Activated T-cell treated with anti-CD3 and anti-CD28 coated beads for 48 hours (primary cell): Measurements from ENCODE around the gene ZNF444.
"Not testable (repeated sequence)": the region's sequence is repeated elsewhere in the genome, so short reads cannot be mapped to it uniquely, and the experiment has no call there.

Source experiments
- DNase-seq: peaks from one replicate; pipeline ENCODE4 v3.0.0-alpha.2; 2020; ENCODE audit warnings: low read depth

The ZNF444 gene

GRCh38 chr19:56145698-56146097 is 4.6 kb downstream of the ZNF444 start:
- DNase-seq, result no peak

GRCh38 chr19:56146904-56147303 is 5.8 kb downstream of the ZNF444 start:
- DNase-seq, result no peak

- no peak for DNase-seq
Measured at GRCh38 chr19:56147307-56147706, 6.2 kb downstream of the ZNF444 start.

- no peak for DNase-seq
Measured at GRCh38 chr19:56148096-56148495, 7.0 kb downstream of the ZNF444 start.

GRCh38 chr19:56148955-56149655 is 8.0 kb downstream of the ZNF444 start:
- DNase-seq, result not testable (repeated sequence)

- no peak for DNase-seq
Measured at GRCh38 chr19:56149656-56150038, 8.6 kb downstream of the ZNF444 start.

- DNase-seq, result no peak
Measured at GRCh38 chr19:56150358-56150757, 9.3 kb downstream of the ZNF444 start.

- DNase-seq, result no peak
Measured at GRCh38 chr19:56152644-56153043, 11.6 kb downstream of the ZNF444 start.

- DNase-seq, result no peak
Measured at GRCh38 chr19:56153507-56153906, 12.4 kb downstream of the ZNF444 start.

- no peak for DNase-seq
Measured at GRCh38 chr19:56155124-56155687, 14.1 kb downstream of the ZNF444 start.

GRCh38 chr19:56156768-56157167 is 15.7 kb downstream of the ZNF444 start:
- DNase-seq, result no peak

- DNase-seq, result no peak
Measured at GRCh38 chr19:56158170-56158757, 17.2 kb downstream of the ZNF444 start.

GRCh38 chr19:56159009-56159559 is 18.0 kb downstream of the ZNF444 start:
- DNase-seq, result no peak

GRCh38 chr19:56159622-56160271 is 18.7 kb downstream of the ZNF444 start:
- DNase-seq, result no peak

GRCh38 chr19:56161534-56161933 is 20.4 kb downstream of the ZNF444 start:
- no peak for DNase-seq

GRCh38 chr19:56162258-56162657 is 21.2 kb downstream of the ZNF444 start:
- peak; percentile 8 for DNase-seq

- DNase-seq, result no peak
Measured at GRCh38 chr19:56163097-56163496, 22.0 kb downstream of the ZNF444 start.

GRCh38 chr19:56167064-56167578 is 26.0 kb downstream of the ZNF444 start:
- DNase-seq, result no peak

GRCh38 chr19:56170261-56170660 is 29.2 kb downstream of the ZNF444 start:
- DNase-seq, result no peak

- no peak for DNase-seq
Measured at GRCh38 chr19:56174086-56174485, 33.0 kb downstream of the ZNF444 start.

GRCh38 chr19:56174550-56174949 is 33.5 kb downstream of the ZNF444 start:
- no peak for DNase-seq

- DNase-seq, result not testable (repeated sequence)
Measured at GRCh38 chr19:56175861-56176307, 34.8 kb downstream of the ZNF444 start, which contains the start of gene GALP. TSS of gene GALP (plus strand) at chr19:56176008. CDS start at chr19:56177109, 1,101 bp downstream.
